Transverse colon (tissue), 4 donors: ENCODE data around the gene DNAJC11.

Experiments used
- CTCF ChIP-seq, 5 experiments: fragments of 200-600 bp in 3 of 5; fragments of 450-650 bp in 2 of 5; sonication (generic) in 3 of 5; IDR thresholded peaks; 1 replicate in 2 of 5; 2 replicates in 3 of 5; pipeline ENCODE4 v1.5.1; 2016 to 2017; ENCODE audit warnings: antibody characterized with exemption in 5 of 5, inconsistent platforms in 3 of 5, mild to moderate bottlenecking in 2 of 5, moderate library complexity in 1 of 5
- POLR2AphosphoS5 ChIP-seq, 3 donors: sonication (generic); formaldehyde crosslinking; IDR thresholded peaks; one replicate each; pipeline ENCODE4 v1.6.1; 2016; ENCODE audit warnings: antibody characterized with exemption in 3 of 3

- TF ChIP-seq CTCF (IDR thresholded peaks at IDR 0.05) = no peak
- TF ChIP-seq POLR2AphosphoS5 (IDR thresholded peaks at IDR 0.05) = no peak
Measured at GRCh38 chr1:6591222-6591621, 110.4 kb downstream of the DNAJC11 start.
